NCI-H2196 treated with DMSO at 0.1 percent for 48 hours (cell line): ENCODE results near the gene SPTSSB.
A peak's percentile ranks its signal among the peaks of the same experiment; 100 is the strongest.

Experiments used
- DNase-seq: peaks from one replicate; lab custom pipeline; 2025; ENCODE audit not compliant: unreplicated experiment; lab: John Stamatoyannopoulos, UW

The SPTSSB gene

DNA sequence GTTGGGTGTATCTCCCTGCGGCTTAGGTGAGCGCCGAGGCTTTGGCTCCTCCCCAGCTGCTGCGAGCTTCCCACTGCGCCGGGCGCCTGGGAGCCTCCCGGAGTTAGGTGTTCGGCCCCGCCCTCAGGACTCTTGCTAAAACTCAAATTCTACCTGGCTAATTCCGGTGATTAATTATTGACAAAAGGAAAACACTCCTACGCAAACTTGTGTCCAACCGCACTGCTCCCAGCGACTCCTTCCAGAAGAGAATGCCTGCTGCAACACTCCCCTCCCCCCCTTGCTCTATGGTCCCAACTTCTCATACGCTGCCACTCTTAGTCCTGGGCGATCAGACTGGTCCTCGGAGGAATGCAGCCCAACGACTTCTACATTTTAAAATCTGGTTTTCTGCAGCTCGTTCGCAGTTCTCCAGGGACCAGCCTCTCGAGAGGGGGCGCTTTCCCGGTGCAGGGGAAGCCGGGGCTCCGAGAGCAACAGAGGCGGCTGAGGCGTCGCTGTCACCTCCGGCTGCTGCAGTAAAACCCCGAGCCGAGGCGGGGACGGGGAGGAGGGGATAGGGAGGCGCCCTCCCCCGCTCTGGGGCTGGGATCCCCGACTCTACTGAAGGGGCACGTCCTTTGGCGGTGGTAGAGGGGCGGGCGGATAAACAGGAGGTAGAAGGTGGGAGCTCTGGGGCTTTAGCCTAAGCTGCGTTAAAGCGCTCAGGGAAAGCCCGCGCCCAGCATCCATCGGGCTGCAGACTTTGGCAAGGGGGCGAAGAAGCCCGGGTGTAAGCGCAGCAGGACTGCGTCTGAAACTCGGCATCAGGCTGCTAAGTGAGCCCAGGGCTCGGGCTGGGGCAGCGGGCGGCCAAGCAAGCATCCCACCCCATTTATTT lies at the start of gene SPTSSB:
TSS of gene SPTSSB (minus strand) at position 77 of the 880 bp plus-strand sequence. CDS start 25,194 bp downstream, outside the sequence.
- peak; percentile 53 for DNase-seq

DNA sequence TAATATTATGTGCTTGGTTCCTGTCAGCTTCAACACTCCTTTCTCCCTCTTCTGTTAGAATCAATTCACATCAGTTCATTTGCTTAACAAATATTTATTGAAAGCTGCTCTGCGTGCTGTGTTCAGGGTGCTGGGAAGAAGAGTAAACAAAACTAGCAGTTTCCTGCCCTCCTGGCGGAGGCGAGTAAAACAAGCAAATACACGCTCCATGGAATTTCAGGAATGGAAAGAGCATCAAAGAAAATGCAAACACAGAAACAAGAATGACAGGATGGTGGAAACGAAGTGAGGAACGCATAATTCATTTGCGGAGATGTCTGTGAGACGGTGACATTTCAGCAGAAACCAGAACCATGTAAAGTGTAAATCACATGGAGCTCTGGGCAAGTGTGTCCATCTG lies 49.4 kb upstream of the SPTSSB start:
- peak; percentile 19 for DNase-seq

GRCh38 chr3:161419555-161420333 lies 48.4 kb upstream of the SPTSSB start:
- DNase-seq, result no peak

- DNase-seq, result peak; percentile 61
These were observed 44.4 kb upstream of the SPTSSB start for GRCh38 chr3:161415506-161416231.

DNA sequence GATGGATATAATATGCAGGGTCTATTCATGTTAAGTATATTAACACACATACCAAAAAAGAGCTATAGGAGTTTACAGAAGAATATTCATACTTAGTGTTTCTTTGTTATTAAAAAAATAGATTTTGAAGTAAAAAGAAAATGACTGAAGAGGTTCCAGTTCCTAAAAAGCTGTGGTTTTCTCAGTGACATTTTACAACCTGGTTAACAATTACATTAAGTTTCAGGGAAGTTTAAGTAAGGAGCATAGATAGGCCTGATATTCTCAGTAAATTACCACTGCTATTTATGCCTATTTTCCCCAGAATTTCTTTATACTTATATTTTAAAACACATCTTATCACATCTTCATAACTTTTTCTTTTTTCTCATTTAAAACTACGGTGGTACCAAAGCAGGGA lies 43.6 kb upstream of the SPTSSB start:
- DNase-seq, result no peak

DNA sequence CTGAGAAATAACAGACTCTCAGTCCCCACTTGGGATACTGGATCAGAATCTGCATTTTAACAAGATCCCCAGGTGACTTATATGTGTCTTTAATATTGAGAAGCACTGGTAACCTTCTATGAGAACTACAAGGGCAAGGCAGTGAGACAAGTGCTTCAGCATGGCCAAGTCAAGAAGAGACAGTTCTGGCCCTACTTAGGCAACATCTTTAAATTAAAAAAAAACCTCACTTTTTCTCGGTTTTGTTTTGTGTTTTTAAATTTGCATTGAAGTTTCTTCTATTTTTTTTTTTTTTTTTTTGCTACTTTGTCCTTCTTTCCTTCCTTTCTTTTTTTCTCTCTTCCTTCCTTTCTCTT lies 42.5 kb upstream of the SPTSSB start:
- no peak for DNase-seq

DNA sequence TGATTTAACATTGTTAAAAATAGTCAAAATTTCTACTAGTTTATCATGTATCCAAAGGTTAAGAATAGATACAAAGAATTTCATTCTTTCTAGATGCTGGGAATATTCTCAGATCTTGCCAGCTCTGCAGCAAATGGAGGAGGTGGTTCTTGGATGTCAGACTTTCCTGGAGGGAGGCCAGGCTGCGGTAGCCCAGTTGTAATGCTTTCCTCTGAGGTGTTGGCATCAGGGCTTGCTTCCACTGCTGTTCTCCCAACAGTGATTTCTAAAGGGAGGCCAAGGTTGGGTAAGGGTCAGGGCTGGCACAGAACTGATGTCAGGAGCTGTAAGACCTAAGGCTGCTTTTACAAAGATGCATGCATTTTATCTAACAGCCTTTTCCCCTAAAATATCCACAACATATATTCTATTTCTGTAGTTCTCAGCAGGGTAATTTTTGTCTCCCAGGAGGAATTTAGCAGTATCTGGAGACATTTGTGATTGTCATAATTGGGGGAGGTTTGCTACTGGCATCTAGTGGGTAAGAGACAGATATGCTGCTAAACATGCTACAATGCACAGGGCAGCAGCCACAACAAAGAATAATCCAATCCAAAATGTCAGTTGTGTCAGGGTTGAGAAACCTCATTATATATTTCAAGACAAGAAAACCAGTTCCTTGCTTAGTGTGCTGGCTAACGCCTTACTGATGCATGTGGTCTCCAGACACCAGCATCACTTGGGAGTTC lies 42.0 kb upstream of the SPTSSB start:
- DNase-seq, result peak; percentile 13

DNA sequence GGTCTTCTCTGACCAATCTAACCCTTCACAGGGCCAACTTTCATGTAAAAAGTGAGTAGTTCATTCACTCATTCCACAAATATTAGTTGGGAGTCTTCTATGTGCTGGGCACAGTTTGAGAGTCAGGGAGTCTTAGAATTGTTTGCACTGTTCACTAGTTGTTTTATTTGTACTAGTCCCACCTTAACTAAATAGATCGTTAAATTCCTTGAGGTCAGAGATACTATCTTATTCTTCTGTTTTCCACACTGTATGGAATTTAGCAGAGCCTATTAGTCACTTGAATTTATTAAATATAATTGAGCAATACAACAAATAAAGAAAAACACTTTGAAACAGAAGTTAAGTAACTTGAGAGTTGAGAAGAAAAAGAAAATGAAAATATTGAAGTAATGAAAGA lies 40.8 kb upstream of the SPTSSB start:
- no peak for DNase-seq

DNA sequence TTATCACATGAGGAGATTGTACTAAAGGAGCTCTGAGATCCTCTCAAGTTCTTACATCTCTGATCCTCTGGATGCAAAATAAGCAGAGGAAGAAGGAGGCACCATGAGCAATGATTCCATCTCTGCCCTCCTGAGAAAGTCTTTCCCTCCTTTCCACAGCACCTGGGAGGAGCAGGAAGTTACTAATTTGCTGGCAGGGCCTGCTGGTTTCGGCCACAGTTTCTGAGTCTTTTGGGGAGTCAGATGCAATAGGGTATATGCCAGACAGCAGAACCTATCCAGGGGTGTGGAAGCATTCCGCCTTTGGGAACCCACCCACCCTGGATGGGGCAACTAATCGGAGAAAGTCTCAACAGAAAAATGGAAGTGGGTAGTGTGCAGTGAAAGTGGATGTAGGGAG lies 38.5 kb upstream of the SPTSSB start:
- no peak for DNase-seq

DNA sequence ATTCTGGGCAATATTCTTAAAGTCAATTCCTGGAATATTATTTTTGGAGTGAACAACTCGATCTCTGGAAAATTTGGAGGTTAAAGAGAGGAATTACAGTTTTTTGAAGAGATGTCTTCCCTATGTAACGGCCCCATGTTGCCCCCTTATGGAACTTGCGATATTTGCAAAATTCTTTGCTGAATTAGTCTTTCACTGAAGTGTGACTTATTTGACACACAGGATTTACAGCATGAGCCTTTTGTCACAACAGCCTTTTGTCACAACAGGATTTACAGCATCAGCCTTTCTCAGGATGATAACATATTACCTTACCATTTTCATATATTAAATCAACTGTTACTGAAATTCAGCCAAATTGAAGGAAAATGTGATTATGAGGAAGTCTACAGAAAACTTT lies 37.8 kb upstream of the SPTSSB start:
- peak; percentile 33 for DNase-seq

- DNase-seq, result no peak
These were observed 35.6 kb upstream of the SPTSSB start for GRCh38 chr3:161406594-161407555.

GRCh38 chr3:161405836-161406235 lies 34.5 kb upstream of the SPTSSB start:
- no peak for DNase-seq

DNA sequence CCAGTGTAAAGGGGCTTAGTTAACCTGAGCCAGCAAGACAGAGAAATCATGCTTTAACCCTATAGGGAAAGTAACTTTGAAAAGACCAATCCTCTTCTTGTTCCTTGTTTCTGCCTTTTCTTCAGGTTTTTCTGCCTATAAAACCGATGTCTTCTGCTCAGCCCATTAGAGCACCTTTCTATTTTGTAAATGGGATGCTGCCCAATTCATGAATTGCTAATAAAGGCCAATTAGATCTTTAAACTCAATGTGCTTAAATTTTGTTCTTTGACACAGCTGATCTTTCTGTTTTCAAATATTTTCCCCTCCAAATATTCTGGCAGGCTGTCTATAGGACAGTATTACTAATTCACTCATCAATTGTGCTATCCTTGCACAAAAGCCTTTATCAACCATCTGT lies 33.8 kb upstream of the SPTSSB start:
- no peak for DNase-seq

GRCh38 chr3:161403251-161403650 lies 31.9 kb upstream of the SPTSSB start:
- no peak for DNase-seq

DNA sequence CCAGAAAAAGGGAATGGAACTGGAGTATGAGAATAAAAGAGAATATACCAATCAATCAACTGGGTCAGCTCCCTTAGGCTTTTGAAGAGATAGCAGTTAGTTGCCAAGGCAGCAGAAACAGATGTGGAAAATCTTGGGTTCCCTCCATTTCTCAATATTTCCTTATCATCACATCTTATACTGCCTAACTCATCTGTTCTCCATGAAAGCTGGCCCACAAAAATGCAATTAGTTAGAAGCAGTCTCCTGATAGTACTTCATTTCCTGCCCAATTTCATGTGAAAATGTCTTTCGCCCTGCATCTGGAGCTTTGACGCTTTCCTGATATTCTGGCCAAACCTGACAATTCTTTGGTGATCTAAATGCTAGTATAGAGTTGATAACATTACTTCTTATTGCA lies 30.1 kb upstream of the SPTSSB start:
- no peak for DNase-seq

- no peak for DNase-seq
These were observed 29.3 kb upstream of the SPTSSB start for GRCh38 chr3:161400650-161401049.

DNA sequence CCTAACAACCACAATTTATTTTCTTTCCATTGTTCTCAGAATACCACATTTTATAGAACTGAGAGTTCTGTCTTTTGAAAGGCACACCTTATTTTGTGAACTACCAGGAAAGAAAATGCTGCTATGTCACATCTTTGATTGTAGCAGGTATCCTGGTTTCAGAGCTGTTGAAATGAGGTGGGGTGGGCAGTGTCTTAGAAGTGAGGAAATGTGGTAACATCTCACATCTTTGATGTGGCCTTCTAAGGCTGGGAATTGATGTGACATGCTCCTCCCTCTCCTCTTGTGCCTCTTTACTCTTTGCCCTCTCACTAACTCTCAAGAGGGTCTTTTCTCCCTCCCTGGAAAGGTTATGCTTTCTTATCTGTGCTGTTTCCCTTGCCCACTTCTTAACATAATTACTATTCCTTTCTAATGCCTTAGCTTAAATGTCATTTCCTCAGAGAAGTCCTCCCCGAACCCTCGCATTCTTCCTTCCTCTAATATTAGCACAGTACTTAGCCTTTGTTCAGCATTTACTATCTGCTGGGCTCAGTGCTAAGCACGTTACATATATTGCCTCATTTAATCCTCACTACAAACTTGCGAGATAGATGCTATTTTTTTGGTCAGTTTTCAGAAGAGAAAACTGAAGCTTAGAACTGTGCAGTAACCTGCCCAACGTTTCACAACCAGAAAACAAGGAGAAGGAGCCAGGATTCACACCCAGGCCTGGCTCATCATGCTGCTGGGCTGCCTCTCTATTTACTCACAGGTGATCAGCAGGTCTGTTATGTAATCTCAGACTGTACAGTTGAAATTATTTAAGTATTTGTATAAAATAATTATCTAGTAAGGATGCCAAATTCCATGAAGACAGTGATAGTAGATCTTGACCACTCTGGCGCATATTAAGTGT lies 24.0 kb upstream of the SPTSSB start:
- DNase-seq, result no peak

GRCh38 chr3:161393803-161394202 lies 22.5 kb upstream of the SPTSSB start:
- DNase-seq, result no peak

- DNase-seq, result no peak
These were observed 22.0 kb upstream of the SPTSSB start for GRCh38 chr3:161393310-161393709.
